Ureter (tissue), 1 donor: ENCODE data around the gene CALU. TPM values are rescaled to one million over a fixed set of nuclear protein-coding genes. Genes with fewer than 3 reads are reported as not detected.
A peak's percentile ranks its signal among the peaks of the same experiment; 100 is the strongest.

Source experiments
- DNase-seq: peaks from one replicate; pipeline ENCODE4 v3.0.0-alpha.2; 2020; ENCODE audit warnings: low spot score
- total RNA-seq: library from RNA; stranded (reverse); gene quantifications from one replicate; pipeline ENCODE4 v1.2.4, GENCODE V29; 2023
- donor health status: DM: yes; HTN: yes; CAD: no.

The CALU gene
- total RNA-seq, 1 donor from 2014 or later = 82.5 TPM

- DNase-seq = no peak
These were observed 8.3 kb downstream of the CALU start for GRCh38 chr7:128747327-128748079.

GRCh38 chr7:128752251-128752650 lies 13.1 kb downstream of the CALU start:
- no peak for DNase-seq

GRCh38 chr7:128755075-128755818 lies 16.1 kb downstream of the CALU start:
- DNase-seq = no peak

DNA sequence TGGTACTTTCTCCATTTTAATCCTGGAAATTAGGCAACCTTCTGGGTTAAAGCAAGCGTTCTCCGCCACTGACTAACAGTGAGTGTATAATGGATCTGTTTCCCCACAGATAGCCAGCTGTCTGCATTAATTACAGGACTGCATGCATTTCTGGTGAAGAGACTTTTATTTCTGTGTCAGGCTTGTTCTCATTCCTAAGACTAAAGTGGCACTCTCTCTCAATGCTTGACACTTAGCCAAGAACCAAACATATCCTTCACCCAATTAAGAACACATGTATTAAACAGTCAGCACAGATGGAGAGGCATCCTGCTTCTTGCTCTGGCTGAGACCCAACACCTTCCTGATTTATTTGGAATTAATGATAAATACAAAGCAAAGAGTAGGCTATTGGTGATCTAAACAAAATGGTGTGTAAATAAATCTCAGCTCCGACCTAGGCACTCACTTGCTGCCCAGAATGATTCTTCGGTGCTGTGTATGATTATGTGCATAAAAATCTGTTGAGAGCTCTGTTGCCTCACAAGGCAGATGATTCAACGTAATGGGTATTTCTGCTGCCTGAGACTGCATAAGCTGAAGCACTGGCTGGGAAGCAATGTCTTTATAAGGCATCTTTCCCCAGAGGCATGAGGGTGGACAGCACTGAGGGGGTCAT lies 16.8 kb downstream of the CALU start:
- peak; percentile 44 for DNase-seq

GRCh38 chr7:128757203-128757602 lies 18.0 kb downstream of the CALU start:
- no peak for DNase-seq

- DNase-seq = no peak
These were observed 19.4 kb downstream of the CALU start for GRCh38 chr7:128758553-128758952.

- DNase-seq = no peak
These were observed 20.1 kb downstream of the CALU start for GRCh38 chr7:128759242-128759641.

- no peak for DNase-seq
These were observed 24.4 kb downstream of the CALU start for GRCh38 chr7:128763541-128763940.

DNA sequence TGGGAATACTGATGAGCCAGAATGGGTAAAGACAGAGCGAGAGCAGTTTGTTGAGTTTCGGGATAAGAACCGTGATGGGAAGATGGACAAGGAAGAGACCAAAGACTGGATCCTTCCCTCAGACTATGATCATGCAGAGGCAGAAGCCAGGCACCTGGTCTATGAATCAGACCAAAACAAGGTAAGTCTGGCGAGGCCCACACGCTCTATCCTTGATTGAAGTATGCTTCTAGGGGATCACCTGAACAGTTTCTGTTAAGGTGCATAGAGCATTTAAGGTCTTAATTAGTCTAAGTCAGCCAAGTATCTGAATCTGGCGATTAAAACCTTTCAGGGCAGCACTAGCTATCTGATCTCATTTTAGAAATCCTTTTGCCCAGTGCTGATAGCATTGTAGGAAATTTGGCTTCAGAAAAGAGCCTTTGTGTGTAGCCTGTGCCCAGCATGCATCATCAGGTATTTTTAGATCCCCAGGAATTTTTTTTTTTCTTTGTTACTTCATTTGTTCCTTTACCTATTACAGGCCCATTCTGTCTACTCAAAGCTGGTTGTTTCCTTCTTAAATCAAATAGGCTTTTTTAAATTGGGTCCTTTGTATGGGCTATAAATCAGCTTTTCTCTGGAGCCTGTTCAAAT lies 28.4 kb downstream of the CALU start:
- no peak for DNase-seq

GRCh38 chr7:128770233-128770632 lies 31.1 kb downstream of the CALU start:
- no peak for DNase-seq

- no peak for DNase-seq
These were observed 34.4 kb downstream of the CALU start for GRCh38 chr7:128773604-128774003.

GRCh38 chr7:128774029-128774689 lies 35.0 kb downstream of the CALU start:
- no peak for DNase-seq

DNA sequence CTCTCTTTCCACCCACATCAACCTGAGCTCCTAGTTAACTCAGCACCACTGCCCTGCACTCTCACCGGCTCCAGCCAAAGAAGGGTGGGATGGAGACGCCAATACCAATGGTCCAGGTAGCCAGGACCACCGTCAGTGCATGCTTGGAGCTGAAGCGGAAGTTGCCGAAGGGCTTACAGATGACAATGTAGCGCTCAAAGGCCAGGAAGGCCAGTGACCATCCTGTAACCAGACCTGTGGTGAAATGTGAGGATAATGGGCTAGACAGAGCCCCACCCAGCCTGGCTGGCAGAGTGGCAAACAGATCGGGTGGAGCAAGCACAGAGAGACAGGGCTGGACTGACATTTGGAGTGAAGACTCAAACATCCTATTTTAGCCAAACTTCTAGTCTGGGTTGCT lies 35.8 kb downstream of the CALU start:
- DNase-seq = no peak

- DNase-seq = no peak
These were observed 36.8 kb downstream of the CALU start, which contains the start of gene OPN1SW for GRCh38 chr7:128775744-128776474. Gene OPN1SW (minus strand): TSS chr7:128775794. CDS start chr7:128775781, 13 bp downstream.

GRCh38 chr7:128777156-128778123 lies 38.3 kb downstream of the CALU start:
- DNase-seq = no peak

DNA sequence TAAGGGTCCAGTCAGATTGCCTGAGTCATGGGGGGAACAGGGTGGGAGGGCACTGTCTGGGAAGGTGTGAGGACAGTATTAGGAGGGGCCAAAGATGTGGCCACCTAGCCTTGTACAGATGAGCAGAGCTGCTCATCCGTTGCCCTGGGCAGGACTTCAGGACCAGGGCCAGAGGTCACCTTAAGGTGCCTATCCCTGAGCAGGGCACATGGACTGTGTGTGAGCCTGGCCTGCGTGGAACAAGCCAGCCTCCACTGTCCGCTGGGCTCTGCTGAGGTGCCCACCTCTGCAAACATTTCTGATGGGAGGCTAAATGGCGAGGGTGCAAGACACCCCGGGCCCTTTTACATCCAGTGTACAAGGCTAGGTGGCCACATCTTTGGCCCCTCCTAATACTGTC lies 39.8 kb downstream of the CALU start:
- no peak for DNase-seq

DNA sequence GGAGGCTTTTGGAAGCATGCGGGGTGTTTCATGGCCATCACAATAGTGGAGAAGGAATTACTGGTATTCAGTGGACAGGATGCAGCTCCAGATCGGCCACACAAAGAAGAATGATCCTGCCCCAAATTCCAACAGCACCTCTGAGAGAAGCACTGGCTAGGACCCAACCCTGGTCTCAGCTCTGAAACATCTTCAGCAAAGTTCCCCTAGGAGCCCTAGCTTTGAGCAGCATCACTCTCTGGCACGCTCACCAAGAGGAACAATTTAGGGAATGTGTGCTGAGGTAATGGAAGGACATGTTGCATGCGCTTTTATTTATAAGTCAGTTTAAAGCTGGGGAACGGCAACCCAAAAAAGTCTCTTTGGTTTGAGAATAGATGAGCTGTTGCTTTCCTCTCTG lies 42.0 kb downstream of the CALU start:
- no peak for DNase-seq

DNA sequence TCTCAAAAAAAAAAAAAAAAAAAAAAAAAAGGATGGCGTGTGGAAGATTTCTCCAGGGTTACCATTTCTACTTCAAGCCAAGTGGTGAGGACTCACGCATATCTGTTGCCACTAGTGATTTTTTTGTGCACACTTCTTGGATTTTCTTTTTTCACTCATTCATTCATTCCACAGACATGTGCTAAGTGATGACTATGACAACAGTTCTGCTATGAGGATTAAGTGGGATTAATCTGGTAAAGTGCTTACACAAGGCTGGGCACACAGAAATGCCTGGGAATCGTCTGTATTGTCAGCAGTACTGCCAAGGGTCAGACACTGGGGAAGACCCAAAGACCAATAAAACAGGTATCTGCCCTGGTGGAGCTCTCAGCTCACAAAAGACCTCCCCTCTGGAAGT lies 42.7 kb downstream of the CALU start:
- DNase-seq = no peak

DNA sequence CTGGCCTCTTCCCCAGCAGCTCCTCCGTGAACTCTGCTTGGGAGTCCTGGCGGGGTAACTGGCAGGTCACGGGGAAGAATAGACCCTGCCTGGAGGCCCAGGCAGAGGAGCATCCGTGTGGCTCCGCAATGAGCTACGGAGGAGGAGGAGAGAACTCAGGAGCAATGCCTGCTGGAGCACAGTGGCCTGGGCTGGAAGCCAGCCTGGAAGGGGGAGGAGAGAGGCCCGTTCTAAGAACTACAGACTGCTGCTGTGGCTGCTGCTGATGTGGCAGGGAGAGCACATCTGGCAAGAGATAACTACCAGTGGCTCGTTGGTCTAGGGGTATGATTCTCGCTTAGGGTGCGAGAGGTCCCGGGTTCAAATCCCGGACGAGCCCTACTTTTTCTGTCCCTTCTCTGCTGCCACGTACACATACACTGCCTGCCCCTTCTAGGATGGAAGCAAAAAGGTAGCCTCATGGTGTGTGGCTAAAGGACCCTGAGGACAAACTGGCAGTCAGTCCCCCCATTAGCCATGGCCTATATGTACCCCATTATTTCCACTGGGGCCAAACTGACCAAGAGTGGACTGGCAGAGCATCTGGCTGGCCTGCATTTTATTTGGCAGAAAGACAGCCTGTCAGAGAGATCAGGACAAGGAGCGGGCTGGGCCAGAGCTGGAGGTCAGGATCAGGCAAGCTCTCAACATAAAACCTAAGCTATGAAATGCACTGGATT lies 44.1 kb downstream of the CALU start:
- peak; percentile 84 for DNase-seq
